ENCODE measurements around the gene SRP72.
"Not testable (repeated sequence)": the region's sequence is repeated elsewhere in the genome, so short reads cannot be mapped to it uniquely, and the experiment has no call there.

Gene SRP72

DNA sequence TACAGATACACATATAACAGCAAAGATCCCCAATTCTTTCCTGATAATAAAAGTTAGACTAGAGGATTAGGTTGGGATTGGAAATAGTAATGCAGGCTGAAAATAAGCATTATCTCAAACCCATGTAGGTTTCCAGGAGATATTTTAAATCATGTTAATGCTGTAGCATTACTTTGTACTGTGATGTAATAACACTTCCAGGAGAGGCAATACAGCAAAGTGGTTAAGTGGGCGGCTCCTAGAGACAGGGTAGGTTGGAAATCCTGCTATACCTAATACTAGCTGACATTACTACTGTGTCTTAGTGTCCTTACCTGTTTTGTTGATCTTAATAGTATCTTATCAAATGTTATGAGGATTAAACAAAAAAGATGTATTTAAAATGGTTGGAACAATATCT lies 21.7 kb upstream of the SRP72 start:
- DNase-seq (ENCODE audit: extremely low spot score): no peak
- CTCF ChIA-PET: no interaction called here
- POLR2A ChIA-PET: interaction anchor here (1.4 kb wide), 1 partner anchor 10 kb away, joined by 8 read pairs; the partner anchor contains the start of genes PAICS and PPAT
- no peak for TF ChIP-seq CTBP1 (IDR thresholded peaks at IDR 0.05; ENCODE audit: borderline replicate concordance)
- TF ChIP-seq FOXA1 (IDR thresholded peaks at IDR 0.05): no peak
- TF ChIP-seq FOXK2 (IDR thresholded peaks at IDR 0.05): no peak
- no peak for TF ChIP-seq HDGF (IDR thresholded peaks at IDR 0.05; ENCODE audit: borderline replicate concordance)
- TF ChIP-seq, protein P1, sequence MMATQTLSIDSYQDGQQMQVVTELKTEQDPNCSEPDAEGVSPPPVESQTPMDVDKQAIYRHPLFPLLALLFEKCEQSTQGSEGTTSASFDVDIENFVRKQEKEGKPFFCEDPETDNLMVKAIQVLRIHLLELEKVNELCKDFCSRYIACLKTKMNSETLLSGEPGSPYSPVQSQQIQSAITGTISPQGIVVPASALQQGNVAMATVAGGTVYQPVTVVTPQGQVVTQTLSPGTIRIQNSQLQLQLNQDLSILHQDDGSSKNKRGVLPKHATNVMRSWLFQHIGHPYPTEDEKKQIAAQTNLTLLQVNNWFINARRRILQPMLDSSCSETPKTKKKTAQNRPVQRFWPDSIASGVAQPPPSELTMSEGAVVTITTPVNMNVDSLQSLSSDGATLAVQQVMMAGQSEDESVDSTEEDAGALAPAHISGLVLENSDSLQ (IDR thresholded peaks at IDR 0.05): no peak
- no peak for TF ChIP-seq BHLHE40 (IDR thresholded peaks at IDR 0.05; ENCODE audit: borderline replicate concordance)

DNA sequence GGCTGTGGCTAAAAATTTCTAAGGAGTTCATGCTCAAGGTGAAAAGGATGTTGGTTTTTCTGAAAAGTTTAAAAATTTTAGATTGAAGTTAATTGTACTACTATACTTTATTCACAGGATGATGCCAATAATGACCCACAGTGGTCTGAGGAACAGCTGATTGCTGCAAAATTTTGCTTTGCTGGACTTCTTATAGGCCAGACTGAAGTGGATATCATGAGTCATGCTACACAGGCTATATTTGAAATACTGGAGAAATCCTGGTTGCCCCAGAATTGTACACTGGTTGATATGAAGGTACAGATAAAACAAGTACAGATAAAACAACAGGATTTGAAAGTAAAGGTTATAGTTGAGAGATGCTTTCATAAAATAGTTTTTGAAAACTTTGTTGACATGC lies 19.1 kb upstream of the SRP72 start:
- no peak for DNase-seq (ENCODE audit: extremely low spot score)
- CTCF ChIA-PET: no interaction called here
- TF ChIP-seq NFRKB (IDR thresholded peaks at IDR 0.05): no peak
- TF ChIP-seq HDGF (IDR thresholded peaks at IDR 0.05; ENCODE audit: borderline replicate concordance): no peak
- TF ChIP-seq ZNF384 (IDR thresholded peaks at IDR 0.05): no peak
- no peak for TF ChIP-seq CTBP1 (IDR thresholded peaks at IDR 0.05; ENCODE audit: borderline replicate concordance)
- no peak for TF ChIP-seq LEF1 (IDR thresholded peaks at IDR 0.05; ENCODE audit: borderline replicate concordance)
- TF ChIP-seq FOXA1 (IDR thresholded peaks at IDR 0.05): no peak
- TF ChIP-seq, protein P1 (IDR thresholded peaks at IDR 0.05): no peak
- TF ChIP-seq FOXK2 (IDR thresholded peaks at IDR 0.05): no peak
- TF ChIP-seq L3MBTL2 (conservative IDR thresholded peaks at IDR 0.05): no peak
- TF ChIP-seq FOXM1 (IDR thresholded peaks at IDR 0.05; ENCODE audit: borderline replicate concordance): no peak
- TF ChIP-seq SUZ12 (IDR thresholded peaks at IDR 0.05): no peak
- TF ChIP-seq ELF4 (IDR thresholded peaks at IDR 0.05): no peak

DNA sequence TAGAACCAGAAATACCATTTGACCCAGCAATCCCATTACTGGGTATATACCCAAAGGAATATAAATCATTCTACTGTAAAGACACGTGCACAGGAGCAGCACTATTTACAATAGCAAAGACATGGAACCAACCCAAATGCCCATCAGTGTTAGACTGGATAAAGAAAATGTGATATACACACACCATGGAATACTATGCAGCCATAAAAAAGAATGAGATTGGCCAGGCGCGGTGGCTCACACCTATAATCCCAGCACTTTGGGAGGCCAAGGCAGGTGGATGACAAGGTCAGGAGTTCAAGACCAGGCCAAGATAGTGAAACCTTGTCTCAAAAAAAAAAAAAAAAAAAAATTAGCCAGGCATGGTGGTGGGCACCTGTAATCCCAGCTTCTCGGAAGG lies 17.9 kb upstream of the SRP72 start:
- POLR2A ChIA-PET; CTCF ChIA-PET; DNase-seq (ENCODE audit: extremely low spot score): not testable (repeated sequence)

More for the DNA sequence above, 19.1 kb upstream of the SRP72 start:
- POLR2A ChIA-PET: no interaction called here

DNA sequence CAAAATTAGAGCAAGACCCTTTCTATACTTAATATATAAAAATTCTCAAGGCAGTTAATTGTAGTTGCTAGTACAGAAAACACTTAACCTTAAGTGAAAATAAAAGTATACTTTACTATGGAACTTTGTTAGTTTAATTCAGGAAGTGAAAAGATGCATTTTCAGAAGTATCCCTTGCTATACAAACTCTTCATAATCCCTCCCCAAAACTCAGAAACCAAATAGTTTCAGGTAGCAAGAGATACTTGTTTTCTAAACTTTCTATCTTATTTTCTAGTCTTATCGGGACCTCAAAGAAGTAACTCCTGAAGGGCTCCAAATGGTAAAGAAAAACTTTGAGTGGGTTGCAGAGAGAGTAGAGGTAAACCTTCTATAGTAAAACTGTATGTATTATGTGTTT lies 17.1 kb upstream of the SRP72 start:
- no peak for DNase-seq (ENCODE audit: extremely low spot score)
- POLR2A ChIA-PET: no interaction called here
- CTCF ChIA-PET: no interaction called here
- TF ChIP-seq HDGF (IDR thresholded peaks at IDR 0.05; ENCODE audit: borderline replicate concordance): no peak

DNA sequence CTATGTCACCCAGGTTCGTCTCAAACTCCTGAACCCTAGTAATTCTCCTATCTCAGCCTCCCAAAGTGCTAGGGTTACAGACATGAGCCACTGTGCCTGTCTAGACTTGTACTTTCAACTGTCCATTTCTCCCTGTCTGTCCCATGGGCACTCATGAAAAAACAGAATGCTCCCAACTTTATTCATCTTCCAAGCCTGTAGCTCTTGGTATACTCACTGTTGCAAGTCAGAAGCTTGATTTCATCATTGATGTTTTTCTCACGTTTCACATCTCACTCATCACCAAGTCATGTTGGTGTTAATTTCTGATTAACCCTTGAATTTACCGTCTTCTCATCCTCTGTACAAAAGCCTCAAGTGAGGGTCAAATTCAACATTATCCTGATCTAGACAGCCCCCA lies 7.3 kb upstream of the SRP72 start:
- DNase-seq (ENCODE audit: extremely low spot score): no peak
- POLR2A ChIA-PET: interaction anchor here (1.0 to 7.9 kb wide), 2 partner anchors 23 to 73 kb away, joined by 4 to 48 read pairs; partner anchors contain the start of genes AASDH, PAICS and PPAT
- TF ChIP-seq ELF4 (IDR thresholded peaks at IDR 0.05) (no peak), FOXA1 (IDR thresholded peaks at IDR 0.05) (no peak), L3MBTL2 (conservative IDR thresholded peaks at IDR 0.05) (no peak), SUZ12 (IDR thresholded peaks at IDR 0.05) (no peak), HDGF (IDR thresholded peaks at IDR 0.05; ENCODE audit: borderline replicate concordance) (no peak), BHLHE40 (IDR thresholded peaks at IDR 0.05; ENCODE audit: borderline replicate concordance) (no peak), NFRKB (IDR thresholded peaks at IDR 0.05) (no peak), TARDBP (IDR thresholded peaks at IDR 0.05) (no peak), SP1 (IDR thresholded peaks at IDR 0.05) (no peak), ARNT (IDR thresholded peaks at IDR 0.05) (no peak), CTBP1 (IDR thresholded peaks at IDR 0.05; ENCODE audit: borderline replicate concordance) (no peak), LEF1 (IDR thresholded peaks at IDR 0.05; ENCODE audit: borderline replicate concordance) (no peak), ZNF384 (IDR thresholded peaks at IDR 0.05) (no peak)
- CTCF ChIA-PET: no interaction called here

DNA sequence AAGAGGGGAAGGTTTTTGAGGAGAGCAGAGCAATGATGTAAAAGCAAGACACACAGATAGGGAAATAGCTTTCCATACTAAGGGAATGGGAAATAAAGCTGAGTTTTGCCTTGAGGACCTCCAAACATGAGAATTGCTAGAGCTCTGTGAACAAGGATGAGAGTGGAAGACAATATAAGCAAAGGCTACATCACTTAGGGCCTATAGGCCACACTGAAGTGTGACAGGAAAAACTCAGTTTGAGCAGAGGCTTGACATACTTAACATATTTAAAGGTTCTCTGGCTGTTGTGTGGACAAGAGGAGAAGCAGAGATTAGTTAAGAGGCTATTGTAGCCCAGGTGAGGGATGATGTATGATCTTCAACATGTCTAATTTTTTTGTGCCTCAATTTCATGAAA lies 5.3 kb upstream of the SRP72 start:
- ChIA-PET POLR2A (interaction anchor here (7.9 kb wide), 1 partner anchor 25 kb away, joined by 48 read pairs; the partner anchor contains the start of genes PAICS and PPAT), CTCF (no interaction called here)
- TF ChIP-seq HDGF (IDR thresholded peaks at IDR 0.05; ENCODE audit: borderline replicate concordance) (no peak), ELF4 (IDR thresholded peaks at IDR 0.05) (no peak), ARNT (IDR thresholded peaks at IDR 0.05) (no peak), LEF1 (IDR thresholded peaks at IDR 0.05; ENCODE audit: borderline replicate concordance) (no peak), FOXK2 (IDR thresholded peaks at IDR 0.05) (no peak), FOXA1 (IDR thresholded peaks at IDR 0.05) (no peak), TARDBP (IDR thresholded peaks at IDR 0.05) (no peak), ZNF384 (IDR thresholded peaks at IDR 0.05) (no peak), L3MBTL2 (conservative IDR thresholded peaks at IDR 0.05) (no peak), BHLHE40 (IDR thresholded peaks at IDR 0.05; ENCODE audit: borderline replicate concordance) (no peak), NFRKB (IDR thresholded peaks at IDR 0.05) (no peak), FOXM1 (IDR thresholded peaks at IDR 0.05; ENCODE audit: borderline replicate concordance) (no peak), SP1 (IDR thresholded peaks at IDR 0.05) (no peak), SUZ12 (IDR thresholded peaks at IDR 0.05) (no peak), CTBP1 (IDR thresholded peaks at IDR 0.05; ENCODE audit: borderline replicate concordance) (no peak)
- TF ChIP-seq, protein P1 (IDR thresholded peaks at IDR 0.05): no peak
- no peak for DNase-seq (ENCODE audit: extremely low spot score)

DNA sequence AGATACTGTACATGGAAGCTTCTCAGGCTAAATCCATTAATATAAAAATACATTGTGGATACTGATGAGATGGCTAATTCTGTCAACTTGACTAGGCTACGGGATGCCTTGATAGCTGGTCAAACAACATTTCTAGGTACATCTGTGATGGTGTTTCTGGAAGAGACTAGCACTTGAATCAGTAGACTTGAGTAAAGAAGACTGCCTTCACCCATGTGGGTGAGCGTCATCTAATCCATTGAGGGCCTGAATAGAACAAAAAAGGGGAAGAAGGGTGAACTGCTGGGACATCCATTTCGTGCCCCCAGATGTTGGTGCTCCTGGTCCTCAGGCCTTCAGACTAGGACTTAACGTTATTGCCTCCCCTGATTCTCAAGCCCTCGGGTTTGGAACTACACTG lies 3.7 kb upstream of the SRP72 start:
- no peak for DNase-seq (ENCODE audit: extremely low spot score)
- ChIA-PET POLR2A (interaction anchor here (7.9 kb wide), 1 partner anchor 27 kb away, joined by 48 read pairs; the partner anchor contains the start of genes PAICS and PPAT), CTCF (no interaction called here)

More for the DNA sequence above, 3.7 kb upstream of the SRP72 start:
- no peak for TF ChIP-seq ELF4 (IDR thresholded peaks at IDR 0.05)
- TF ChIP-seq LEF1 (IDR thresholded peaks at IDR 0.05; ENCODE audit: borderline replicate concordance): no peak
- no peak for TF ChIP-seq BHLHE40 (IDR thresholded peaks at IDR 0.05; ENCODE audit: borderline replicate concordance)
- no peak for TF ChIP-seq FOXA1 (IDR thresholded peaks at IDR 0.05)
- TF ChIP-seq TARDBP (IDR thresholded peaks at IDR 0.05): no peak
- no peak for TF ChIP-seq SP1 (IDR thresholded peaks at IDR 0.05)
- no peak for TF ChIP-seq L3MBTL2 (conservative IDR thresholded peaks at IDR 0.05)
- TF ChIP-seq ARNT (IDR thresholded peaks at IDR 0.05): no peak
- no peak for TF ChIP-seq CTBP1 (IDR thresholded peaks at IDR 0.05; ENCODE audit: borderline replicate concordance)
- TF ChIP-seq NFRKB (IDR thresholded peaks at IDR 0.05): no peak
- TF ChIP-seq ZNF384 (IDR thresholded peaks at IDR 0.05): no peak
- no peak for TF ChIP-seq HDGF (IDR thresholded peaks at IDR 0.05; ENCODE audit: borderline replicate concordance)
- TF ChIP-seq SUZ12 (IDR thresholded peaks at IDR 0.05): no peak
- no peak for TF ChIP-seq FOXK2 (IDR thresholded peaks at IDR 0.05)
- TF ChIP-seq, protein P1 (IDR thresholded peaks at IDR 0.05): no peak

Measured in HEK293T (cell line).